Ishikawa (cell line): Measurements from ENCODE around the gene LGR6.

Experiments
- CEBPB ChIP-seq: IDR thresholded peaks from 2 replicates; pipeline ENCODE4 v1.6.1; 2012
- CREB1 ChIP-seq: IDR thresholded peaks from 2 replicates; pipeline ENCODE4 v1.6.1; 2012; ENCODE audit warnings: low read depth
- EP300 ChIP-seq: IDR thresholded peaks from 2 replicates; pipeline ENCODE4 v1.6.1; 2012; ENCODE audit warnings: borderline replicate concordance
- MAX ChIP-seq: IDR thresholded peaks from 2 replicates; pipeline ENCODE4 v1.6.1; 2012
- TAF1 ChIP-seq: IDR thresholded peaks from 2 replicates; pipeline ENCODE4 v1.6.1; 2012; ENCODE audit warnings: low read depth, mild to moderate bottlenecking
- USF1 ChIP-seq: IDR thresholded peaks from 2 replicates; pipeline ENCODE4 v1.6.1; 2012
- YY1 ChIP-seq: IDR thresholded peaks from 2 replicates; pipeline ENCODE4 v1.6.1; 2012; ENCODE audit warnings: low read depth

GRCh38 chr1:202276920-202277319, 83.3 kb downstream of the LGR6 start:
- TF ChIP-seq MAX (no peak), CEBPB (no peak), CREB1 (no peak), EP300 (no peak), TAF1 (no peak), YY1 (no peak), USF1 (no peak)
